HG03520 (cell line): ENCODE data around the gene ZEB2.
A peak's percentile ranks its signal among the peaks of the same experiment; 100 is the strongest.

ENCODE experiments used
- ATAC-seq: cut with Tn5 transposase; IDR thresholded peaks from one replicate; pipeline ENCODE4 v1.9.1; 2021; ENCODE audit warnings: mild to moderate bottlenecking, moderate library complexity; ENCODE audit not compliant: unreplicated experiment

Gene ZEB2

DNA sequence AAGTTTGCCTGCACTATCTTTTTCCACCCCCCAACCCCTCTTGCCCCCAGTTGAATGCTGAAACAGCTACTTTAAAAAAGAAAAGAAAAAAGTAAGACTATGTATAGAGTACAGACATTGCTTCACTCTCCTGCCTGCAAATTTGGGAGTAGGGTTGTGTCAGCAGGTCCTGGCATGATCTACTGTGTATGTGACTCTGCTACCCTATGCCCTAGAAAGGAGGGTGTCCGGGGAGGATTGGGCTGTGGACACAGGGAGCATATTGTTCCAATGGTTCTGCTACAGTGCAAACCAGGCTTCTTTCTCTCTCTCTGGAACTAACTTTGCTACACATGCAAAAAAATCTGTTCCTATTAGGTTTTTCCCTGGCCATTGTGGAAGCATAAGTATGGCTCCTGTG, 9.9 kb upstream of the ZEB2 start:
- no peak for ATAC-seq

DNA sequence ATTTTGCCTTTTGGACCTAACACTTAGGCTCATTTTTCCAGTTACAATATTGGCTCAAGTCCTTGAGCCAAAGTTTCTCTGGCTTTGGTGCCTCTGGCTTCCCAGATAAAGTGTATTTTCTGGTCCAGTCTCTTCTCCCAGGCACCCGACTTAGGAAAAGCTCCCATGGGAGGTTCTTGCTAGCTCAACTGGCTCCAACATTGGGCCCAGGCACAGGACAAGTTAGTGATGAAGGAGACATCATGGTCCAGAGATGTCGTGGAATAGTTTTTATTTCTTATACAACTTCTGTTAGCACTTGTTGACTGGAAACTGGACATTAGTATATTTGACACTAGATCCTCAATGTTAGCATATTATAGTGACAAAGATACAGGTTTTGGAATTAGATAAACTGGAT, 8.2 kb upstream of the ZEB2 start:
- no peak for ATAC-seq

DNA sequence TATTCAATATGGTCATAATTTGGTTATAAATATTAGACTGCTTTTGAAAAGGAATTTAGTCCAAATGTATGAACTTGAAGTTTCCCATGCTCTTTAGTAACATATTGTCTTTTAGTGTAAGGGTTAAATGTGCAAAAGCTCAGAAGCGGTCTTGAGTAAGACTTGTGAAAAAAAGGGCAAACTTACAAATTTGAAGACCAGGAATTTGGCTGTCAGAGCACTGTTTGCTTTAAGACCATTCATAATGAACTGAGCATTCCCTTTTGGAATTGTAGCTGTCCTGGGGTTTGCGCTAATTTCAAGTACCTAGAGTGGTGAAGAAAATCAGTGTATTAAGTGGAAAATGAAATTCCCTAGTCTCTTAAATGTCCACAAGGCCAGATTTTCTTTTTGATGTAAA, 6.9 kb upstream of the ZEB2 start:
- ATAC-seq: no peak

DNA sequence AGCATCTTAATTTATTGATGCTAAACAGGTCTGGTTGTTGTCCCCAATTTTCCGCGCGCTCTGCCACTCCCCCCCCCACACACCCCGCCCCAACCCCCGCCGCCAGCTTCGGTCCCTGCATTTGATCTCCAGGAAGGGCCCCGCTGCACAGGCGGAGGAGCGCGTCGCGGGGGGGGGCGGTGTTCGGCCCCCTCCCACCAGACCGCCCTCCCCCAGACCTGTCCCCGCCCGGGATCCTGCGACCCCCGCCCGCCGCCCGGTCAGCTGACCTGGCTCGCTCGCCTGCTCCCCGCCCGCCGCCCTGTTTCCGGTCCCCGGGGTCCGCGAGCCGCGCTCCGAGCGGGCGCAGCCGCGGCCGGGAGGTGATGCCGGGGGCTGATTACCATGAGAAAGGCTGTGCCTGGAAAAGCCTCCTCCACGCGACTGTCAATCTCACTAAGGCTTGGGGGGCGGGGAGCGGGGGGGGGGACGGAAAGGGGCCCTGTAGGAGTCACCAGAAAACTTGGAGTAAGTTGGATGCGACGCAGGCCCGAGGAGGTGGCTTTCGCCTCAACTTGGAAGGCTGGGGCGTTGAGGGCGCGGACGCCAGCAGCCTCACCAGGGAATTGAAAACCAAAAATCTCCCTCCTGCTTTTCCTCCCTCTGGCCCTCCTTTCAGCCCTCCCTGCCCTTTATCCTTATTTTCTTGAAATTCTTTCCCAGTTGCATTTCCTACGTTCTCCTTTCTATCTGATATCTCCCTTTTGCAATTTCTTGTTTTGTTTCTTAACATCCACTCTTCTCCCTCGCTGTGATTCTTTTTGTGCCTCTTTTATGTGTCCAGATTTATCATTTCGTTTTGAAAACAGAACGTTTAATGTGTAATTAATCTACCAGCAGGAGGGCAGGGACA, 4.4 kb upstream of the ZEB2 start:
- ATAC-seq: no peak

GRCh38 chr2:144523596-144524117, 3.7 kb upstream of the ZEB2 start:
- no peak for ATAC-seq

- ATAC-seq: no peak
Measured at GRCh38 chr2:144522897-144523595, 3.1 kb upstream of the ZEB2 start.

GRCh38 chr2:144522176-144522896, 2.4 kb upstream of the ZEB2 start:
- ATAC-seq: no peak

GRCh38 chr2:144521686-144522085, 1.8 kb upstream of the ZEB2 start:
- ATAC-seq: no peak

DNA sequence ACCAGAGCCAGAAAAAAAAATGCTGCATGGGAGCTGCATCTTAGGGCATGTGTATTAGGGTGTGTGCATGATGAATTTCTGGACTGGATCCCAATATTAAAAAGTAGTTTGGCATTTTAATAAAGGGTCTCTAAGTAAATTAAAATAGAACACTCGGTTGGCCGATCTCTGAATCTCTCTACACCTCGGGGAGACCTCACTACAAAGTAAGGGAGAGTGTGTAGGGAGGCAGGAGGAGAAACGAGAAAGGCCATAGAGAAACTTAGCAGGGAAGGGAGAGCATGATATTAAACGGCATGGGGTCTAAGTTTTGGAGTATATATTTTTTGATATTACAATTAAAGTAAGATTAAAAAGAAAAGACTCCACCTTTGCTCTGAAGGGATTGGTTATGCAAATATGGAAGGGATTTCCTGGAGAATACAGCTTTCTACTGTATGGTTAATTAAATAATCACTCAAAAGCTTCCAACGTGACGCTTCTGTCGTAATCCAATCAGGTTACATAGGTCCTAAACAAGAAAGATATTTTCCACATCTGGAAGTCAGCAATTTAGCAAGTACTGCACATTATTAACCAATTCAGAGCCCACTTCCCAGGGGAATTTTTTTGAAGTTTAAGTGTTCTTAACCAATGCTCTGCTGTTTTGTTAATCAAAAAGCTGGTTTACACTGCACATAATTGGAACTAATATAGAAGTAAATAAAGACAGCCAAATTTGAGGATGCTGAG, 1.0 kb upstream of the ZEB2 start:
- no peak for ATAC-seq

GRCh38 chr2:144519597-144519933, 354 bp downstream of the ZEB2 start:
- ATAC-seq: no peak

DNA sequence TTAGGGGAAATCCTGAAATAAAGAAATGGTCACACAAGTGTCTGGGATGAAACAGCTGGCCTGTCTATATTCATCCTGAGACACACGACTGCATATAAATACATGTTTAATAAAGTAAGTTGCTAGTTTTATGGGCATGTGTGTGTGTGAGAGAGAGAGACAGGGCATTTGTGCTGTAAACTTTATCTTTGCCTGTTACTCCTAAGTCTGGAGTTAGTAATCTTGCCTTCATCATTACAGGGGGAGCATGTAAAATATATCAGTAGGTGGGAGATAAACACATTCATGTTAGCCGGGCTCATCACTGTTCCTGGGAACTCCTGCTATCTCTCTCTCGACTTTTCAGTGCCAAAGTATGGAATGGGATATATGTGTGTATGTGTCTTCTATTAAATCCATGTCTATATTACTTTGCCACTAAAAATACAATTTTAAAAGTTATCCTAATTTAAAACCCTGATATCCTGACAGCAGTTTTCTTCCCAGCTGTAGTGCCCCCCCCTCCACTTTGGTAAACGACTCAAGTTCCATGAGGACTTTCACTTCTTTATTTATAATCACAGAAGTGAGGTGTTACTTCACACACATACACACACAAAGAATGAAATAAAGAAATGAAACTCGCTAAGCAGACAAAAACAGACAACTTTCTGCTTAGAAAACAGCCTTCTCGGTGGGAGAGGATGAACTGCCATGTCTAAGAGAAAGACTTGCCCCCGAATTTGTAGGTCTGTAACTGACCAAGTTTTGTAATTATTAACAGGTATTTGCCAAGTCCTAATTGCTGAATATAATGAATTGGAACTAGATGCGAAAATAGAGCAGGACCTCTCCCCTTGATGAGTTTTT, 947 bp downstream of the ZEB2 start:
- no peak for ATAC-seq

DNA sequence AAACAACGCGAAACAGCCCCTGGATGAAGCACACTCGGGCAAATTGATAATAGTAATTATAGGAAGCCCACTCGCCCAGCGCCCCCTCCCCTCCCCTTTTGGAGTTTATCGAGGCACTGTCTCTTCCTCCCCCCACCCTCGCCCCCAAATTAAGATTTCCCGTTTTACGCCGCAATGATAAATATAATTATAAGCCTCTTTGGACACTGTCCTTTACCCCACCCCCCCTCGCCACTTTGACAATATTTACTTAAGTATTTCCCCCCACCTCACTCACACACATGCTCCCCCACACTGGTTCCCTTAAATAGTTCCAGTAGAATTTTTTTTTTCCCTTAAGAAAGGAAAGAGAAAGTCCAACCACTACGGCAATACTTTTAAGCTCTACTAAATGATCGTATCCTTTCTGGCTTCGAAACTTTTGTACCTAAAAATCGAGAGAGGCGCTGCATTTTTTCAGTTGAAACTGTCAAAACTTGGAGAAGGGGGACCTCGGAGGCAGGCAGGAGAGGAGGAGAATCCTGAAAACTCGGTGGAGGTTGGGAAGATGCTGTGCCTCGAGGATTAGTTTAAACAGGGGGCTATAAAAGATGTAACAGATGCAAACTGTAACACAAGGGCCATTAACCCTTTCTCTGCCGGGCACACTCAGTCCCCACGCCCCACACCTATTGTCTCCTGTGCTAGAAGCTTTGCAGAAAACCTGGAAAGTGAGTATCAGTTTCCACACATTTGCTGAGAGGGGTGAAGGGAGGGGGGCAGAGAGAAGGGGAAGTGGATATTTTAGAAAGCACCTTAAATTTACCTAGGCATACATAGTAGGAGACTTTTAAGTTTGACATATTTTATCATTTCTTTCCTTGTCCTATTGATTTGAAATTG, 1.8 kb downstream of the ZEB2 start:
- no peak for ATAC-seq

DNA sequence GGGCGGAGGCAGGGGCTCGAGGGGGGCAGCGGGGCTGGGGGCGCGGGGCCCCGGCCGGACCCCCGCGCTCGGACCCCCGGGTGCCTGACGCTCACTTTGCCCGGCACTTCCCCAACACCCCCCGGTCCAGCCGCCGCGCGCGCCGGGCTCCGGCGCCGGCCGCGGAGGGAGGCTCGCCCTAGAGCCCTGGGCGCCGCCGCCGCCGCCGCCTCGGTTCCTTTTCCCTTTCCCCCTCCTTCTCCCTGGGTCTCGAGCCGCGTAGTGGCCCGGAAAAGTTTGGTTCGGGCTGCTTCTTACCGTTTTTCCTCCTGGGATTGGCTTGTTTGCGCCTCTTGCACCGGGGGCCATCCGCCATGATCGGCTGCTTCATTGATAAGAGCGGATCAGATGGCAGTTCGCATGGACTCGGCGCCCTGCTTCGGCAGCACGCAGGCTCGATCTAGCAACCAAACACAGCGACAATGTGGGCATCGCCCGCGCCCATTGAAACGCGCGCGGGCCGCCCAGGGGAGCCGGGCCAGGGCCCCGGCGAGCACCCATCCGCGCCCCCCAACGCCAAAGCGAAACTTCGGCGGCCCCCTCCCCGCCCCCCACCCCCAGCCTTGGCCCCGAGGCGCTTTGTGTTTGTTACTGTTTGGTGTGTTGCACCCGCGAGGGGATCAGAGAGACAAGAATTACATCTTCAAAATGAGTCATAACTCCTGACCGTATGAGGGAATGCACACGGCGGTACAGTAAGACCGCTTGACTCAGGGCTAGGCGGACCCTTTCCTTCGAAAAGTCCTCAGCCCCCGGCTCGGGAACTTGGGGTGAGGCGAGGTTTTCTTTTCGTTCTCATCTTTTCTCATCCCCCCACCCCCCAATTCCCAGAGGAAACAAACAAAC, 2.7 kb downstream of the ZEB2 start:
- peak; percentile 69 for ATAC-seq

DNA sequence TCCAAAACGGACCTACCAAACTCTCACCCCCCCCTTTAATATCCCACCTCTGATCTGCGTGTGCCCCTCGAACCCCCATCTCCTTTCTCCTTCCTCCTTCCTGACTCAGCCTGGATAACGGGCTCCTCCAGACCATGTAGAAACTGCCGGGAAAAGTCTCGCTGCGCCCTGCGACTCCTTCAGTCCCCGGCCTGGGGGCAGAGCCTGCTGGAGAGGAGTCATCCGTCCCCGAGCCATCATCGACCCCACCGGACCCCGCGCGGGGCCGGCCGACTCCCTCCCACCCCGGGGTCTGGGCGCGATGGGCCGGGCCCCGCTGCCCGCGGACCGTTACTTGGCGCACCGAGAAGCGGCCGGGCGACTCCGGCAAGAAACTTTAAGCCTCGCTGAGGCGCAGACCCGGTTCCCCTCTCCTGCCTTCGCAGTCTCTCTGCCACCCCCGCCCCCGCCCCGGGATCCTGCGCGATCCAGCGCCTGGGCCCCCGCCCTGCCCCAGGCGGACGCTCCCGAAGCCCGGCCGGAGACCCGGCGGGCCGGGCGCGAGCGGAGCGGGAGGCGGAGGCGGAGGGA, 3.4 kb downstream of the ZEB2 start:
- peak; percentile 15 for ATAC-seq

DNA sequence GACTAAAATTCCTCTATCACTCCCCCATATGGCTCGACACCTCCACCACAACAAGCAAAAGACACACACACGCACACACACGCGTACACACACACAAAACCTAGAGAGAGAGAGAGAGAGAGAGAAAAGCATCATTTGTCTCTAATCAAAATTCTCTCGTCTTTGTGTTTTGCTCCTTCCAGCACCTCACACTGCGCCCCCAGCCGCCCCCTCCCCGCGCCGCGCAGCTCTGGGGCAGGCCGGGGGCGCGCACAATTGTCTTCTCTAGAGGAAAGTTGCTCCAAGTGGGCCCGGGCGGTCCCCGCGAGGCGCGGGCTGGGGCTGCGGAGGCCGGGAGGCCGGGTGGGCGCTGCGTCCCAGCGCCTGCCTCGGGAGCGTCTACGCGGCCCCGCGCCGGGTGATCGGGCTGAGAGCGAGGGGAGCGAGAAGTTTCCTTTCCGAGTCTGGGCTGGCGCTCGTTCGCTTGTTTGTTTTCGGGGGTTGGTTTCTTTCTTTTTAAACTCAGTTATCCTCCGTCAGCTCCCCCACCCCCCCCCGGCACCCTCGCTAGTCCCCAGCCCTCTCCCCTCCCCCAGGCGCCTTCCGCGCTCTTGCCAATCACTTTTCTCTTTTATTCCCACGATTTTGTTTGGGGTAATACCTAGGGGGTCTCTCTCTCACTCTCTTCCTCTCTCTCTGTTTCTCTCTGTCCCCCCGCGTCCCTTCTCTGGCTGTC, 4.1 kb downstream of the ZEB2 start:
- no peak for ATAC-seq

GRCh38 chr2:144515099-144515695, 4.7 kb downstream of the ZEB2 start:
- no peak for ATAC-seq
